NCI-H82 (cell line): ENCODE results near the gene SATB1.
"Not testable (repeated sequence)": the region's sequence is repeated elsewhere in the genome, so short reads cannot be mapped to it uniquely, and the experiment has no call there.

Experiments used
- DNase-seq: peaks from one replicate; lab custom pipeline; 2025; lab: John Stamatoyannopoulos, UW

SATB1 gene

DNA sequence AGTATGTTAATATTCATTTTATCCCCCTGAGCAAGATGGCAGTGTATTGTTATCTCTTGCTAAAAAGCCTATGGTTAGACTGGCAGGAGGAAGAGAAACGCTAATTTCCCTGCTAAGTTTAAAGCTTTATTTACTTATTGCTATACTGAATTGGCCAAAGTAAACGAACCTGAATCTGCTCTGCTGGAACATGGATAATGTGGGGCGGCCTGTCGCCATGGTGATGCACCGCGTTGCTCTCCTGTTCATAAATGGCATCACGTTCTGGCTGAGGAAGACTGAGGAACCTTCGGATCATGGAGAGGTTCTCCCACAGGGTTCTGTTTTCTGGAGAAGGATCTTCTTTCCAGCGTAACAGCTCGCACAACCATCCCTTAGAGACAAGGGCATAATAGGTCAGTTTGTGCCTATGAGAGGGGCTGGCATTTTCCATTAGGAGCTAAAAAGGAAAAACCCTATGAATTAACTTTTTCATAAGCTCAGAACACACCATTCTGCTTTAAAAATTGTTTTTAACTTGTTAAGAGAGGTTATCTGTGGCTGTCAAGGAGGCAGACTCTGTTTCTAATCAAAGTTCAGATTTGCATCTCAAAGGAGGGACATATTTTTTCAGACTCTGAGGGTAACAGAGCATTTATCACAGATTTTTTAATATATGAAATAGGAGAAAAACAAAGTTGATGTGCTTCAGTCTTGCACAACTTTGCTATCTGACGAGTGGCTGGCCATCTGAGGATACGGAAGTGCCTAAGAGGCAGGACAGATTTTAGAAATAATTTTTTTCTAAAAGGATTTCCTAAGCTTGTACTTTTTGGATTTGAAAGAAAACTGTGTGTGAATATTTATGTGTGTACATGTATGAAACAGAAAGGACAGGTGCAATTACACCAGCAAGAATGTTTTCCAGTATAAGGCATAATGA, 73.1 kb downstream of the SATB1 start:
- DNase-seq = no peak

DNA sequence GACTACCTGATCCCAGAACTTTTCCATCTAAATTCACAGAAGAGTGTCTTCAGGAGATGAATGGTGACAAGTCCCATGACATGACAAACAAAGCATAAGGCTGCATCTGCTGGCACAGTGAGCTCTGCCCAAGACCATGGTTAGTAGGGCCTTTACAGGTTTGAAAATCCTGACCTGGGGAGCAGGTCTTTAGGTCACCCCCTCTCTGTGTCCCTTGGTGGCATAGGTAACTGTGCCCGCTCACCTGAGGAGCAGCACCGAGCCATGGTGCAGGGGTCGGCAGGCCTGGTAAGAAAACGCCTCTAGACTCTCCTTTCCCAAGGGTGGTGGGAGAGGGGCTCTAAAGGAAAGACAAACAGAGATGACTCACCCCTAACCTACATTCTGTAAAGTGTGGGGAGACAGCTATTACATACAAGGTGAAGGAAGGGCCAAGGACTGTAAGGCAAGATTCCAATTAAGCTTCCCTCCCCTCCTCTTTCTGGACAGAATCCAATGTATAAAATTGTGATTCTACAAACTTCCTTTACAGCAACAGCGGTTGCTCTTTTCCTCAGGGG, 74.0 kb downstream of the SATB1 start:
- DNase-seq = no peak

DNA sequence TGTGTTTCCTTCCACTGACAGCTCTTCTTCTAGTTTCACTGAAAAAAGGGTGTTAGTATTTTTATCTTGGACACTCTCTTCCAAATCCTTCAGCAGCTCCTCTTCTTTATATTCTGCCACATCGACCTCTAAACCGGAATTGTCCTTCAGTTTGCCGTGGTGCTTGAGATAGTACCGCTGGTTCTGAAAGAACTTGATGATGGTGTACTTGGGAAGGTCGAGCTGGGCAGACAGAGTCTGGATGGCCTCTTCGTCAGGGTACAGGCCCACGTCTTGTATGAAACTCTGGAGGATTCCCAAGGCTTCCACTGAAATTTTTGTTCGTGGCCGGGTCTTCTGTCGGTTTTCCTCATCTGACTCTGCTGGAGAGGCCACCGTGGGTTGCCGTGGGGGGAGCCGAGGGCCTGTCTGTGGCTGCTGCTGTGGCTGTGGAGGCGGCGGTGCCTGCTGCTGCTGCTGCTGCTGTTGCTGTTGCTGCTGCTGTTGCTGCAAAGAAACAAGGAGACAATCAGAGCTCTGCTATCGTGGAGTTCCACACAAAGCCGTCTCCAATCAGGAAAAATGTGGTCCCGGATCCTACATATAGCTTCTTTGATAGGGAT, 75.8 kb downstream of the SATB1 start:
- DNase-seq = no peak

DNA sequence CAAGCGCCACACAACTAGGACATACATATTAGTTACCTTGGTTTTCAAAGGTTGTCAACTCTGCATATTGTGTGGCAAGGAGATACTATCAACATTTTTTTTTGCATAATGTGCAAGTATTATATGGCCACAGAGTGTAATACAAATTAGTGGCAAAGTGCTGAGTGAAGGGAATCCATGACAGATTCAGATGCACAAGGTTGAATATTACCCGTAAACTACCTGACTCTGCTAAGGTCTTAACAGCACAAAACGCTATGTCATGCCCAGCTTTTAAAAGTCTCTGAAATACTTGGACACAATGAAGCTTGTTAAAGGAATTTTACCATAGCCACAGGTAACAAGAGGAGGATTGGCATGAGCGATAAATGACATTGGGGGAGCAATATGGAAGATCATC, 79.0 kb downstream of the SATB1 start:
- DNase-seq = no peak

DNA sequence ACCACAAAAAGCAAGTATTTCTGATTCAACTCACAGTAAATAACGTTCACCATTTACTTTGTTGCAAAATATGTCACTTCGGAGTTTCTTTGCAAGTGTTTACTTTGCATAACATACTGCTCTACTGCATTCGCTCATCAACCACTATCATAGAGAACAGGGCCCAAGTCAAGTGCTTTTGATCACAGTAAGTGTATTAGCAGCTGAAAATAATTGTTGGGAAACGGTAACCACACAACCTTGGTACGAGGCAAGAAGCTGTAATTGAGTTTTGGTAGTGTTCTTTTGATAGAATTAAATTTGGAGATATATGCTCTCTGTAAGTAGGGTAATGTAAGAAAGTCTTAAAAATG, 80.1 kb downstream of the SATB1 start:
- no peak for DNase-seq

DNA sequence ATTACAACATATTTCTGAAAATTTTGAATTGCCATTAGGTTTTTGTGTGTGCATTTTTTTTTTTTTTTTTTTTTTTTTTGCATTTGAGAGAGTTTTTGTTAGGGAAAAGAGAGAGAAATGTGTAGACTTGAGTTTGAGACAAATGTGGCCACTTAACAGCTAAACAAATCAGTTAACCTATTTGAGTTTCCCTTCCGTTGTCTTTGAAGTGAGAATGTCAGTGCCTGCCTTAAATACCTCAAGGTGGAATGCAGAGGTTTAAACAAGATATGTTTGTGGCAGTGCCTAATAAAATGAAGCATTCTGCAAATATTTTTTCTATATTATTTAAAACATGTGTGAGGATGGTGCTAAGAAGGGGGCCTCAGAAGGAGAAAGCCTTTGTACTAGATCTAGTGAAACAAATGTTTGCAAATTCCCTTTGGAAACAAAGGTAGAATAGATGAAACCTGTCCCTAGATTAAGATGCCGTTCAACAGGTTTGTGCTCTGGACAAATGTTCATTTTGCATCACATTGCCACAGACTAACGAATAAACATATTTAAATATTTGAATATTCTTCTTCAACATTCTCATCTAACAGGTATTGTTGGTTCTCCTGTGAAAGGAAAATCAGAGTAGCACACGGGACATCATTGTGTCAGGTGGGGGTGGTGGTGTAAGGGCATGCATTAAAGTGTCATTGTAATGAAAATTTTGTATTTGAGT, 80.7 kb downstream of the SATB1 start:
- DNase-seq = no peak

DNA sequence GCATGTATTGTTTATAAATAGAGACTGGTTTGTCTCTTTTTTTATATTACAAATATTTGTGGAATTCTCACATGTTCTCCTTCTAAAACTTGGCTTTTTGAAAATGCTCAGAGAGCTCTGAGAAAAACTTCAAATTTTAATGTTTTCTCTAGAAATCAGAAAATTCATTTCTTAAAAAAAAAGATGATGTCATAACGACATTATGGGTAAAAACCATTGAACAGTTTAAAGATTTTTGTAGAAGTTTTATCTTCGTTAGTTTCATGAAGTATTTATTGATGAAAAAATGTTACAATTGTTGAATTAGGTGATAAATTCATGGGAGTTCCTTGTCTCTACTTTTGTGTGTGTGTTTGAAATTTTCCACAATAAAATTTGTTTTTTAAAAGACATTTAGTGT, 81.3 kb downstream of the SATB1 start:
- no peak for DNase-seq

DNA sequence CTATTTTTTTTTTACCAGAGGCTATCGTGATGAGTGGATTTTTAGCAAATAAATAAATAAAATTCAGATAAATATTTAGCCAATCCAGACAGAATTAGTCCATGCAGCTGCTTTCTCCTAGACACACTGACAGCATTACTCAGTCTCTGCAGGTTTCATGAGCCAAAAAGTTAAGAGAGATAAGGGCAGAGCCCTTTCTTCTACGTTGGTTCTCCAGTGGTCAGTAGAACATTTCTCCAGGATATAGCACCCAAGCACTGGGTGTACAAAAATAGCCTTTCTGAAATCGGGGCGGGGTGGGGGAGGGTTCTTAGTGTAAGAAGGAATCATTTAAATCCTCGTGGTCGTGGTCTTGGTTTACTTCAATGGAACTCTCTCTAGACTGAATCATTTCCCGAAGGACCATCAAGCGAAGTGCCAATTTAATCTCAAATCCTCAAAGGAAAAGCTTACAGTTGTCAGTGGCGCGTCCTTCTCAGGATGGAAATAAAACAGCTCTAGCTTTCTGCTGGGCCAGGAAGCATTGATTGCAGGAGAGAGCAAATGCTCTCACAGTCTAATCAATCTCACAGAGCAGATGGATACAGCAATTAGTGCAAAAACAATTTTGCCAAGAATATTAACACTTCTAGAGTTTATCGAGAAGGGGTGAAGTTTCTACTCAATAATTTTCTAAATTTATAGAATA, 86.2 kb downstream of the SATB1 start:
- DNase-seq = no peak

DNA sequence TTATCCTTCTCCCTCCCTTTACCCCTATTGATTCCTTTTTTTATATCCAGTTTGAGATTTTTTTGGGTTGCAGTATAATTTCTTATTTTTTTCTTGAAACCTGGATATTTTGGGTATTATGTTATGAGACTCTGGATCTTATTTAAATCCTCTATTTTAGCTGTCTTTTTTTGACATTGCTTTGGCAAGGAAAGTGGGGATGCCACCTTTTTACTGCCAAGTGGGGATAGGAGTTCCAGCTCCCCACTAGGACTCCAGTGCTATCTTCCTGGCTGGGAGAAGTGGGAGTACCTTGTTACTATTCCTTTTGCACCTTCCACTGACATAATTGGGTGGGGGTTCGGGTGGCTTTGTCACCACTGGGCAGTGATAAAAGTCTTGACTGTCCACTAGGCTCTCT, 87.9 kb downstream of the SATB1 start:
- DNase-seq = no peak

DNA sequence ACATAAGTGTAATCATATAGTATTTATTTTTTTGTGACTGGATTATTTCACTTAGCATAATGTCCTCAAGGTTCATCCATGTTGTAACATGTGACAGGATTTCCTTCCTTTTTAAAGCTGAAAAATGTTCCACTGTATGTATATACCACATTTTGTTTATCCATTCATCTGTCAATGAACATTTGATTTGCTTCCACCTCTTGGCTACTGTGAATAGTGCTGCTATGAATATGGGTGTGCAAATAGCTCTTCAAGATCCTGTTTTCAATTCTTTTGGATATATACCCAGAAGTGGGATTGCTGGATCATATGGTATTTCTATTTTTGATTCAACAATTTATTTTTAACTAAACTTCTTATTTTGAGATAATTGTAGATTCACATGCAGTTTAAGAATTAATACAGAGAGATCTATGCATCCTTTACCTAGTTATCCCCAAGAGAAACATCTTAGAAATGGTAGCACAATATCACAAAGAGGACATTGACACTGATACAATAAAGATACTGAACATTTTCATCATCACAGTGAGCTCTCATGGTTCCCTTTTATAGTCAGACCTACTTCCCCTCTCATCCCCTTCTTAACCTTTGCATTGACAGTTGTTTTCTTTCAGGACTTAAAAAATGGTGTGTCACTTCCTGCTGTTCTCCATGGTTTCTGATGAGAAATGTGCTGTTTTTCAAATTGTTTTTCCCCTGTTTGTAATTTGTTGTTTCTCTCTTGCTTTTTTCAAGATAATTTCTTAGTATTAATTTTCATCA, 90.1 kb downstream of the SATB1 start:
- no peak for DNase-seq

DNA sequence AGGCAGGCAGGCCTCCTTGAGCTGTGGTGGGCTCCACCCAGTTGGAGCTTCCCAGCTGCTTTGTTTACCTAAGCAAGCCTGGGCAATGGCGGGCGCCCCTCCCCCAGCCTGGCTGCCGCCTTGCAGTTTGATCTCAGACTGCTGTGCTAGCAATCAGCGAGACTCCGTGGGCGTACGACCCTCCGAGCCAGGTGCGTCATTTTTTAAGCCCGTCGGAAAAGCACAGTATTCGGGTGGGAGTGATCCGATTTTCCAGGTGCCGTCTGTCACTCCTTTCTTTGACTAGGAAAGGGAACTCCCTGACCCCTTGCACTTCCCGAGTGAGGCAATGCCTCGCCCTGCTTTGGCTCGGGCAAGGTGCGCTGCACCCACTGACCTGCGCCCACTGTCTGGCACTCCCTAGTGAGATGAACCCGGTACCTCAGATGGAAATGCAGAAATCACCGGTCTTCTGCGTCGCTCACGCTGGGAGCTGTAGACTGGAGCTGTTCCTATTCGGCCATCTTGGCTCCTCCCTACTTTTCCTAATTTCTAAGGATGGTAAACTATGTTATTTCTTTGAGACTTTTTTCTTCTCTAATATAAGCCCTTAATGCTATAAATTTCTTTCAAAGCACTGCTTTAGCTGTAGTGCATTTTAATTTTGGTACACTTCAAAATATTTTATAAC, 94.2 kb downstream of the SATB1 start:
- DNase-seq = not testable (repeated sequence)

DNA sequence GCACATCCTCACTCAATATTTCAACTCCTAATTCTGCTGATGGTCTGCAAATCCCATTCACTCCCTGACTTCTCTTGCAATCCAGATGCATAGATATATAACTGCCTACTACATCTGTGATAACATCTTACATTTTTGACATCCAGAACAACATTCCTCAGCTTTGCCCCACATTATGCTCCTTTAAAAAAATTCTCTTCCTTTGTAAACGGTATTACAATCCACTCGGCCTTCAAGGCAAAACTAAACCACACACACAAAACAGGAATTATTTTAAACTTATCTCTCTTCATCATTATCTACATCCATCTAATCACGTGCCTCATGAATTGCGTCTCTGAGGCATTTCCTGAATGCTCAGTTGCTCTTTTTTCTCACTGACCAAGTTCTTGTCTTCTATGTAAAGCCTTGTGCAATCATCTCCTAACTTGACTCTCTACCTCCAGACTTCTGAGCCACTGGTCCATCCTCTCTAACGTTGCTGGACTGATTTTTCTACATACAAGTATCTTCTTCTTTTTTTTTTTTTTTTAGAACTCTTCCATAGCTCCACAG, 117.0 kb downstream of the SATB1 start:
- no peak for DNase-seq

DNA sequence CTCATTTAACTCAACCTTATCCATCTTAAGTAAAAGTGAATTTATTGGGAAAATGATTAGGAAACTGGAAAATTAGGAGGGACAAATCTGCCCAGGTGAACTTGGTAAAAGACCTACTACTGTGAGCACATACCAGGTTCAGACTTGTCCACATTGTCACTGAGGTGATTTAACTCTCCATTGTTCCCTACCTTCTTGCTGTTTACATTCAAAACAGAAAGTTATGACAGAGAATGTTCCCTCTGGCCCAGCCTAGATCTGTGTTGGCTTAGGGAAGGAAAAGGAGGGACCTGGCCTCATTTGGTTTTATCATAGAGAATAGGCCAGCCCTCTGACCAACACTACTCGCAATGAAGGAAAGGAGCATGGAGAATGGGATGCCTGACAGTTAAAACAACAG, 117.6 kb downstream of the SATB1 start:
- DNase-seq = no peak

DNA sequence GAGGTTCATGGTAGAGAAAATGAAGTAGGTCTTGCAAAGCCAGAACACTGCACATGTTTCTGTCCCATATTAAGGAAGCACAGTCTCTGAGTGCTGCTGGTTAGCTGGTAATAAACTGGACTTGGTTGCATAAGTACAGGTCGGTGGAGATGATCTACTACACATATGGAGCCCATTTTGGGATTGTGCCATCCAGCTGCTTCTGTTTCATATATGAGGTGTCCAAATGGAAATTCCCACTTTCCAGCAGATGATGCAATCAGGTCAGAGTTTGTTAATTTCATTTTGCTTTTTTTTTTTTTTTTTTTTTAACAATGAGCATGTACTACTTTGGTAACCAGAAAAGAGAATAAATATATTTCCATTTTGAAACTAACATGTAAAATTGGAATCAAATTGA, 122.6 kb downstream of the SATB1 start:
- no peak for DNase-seq

DNA sequence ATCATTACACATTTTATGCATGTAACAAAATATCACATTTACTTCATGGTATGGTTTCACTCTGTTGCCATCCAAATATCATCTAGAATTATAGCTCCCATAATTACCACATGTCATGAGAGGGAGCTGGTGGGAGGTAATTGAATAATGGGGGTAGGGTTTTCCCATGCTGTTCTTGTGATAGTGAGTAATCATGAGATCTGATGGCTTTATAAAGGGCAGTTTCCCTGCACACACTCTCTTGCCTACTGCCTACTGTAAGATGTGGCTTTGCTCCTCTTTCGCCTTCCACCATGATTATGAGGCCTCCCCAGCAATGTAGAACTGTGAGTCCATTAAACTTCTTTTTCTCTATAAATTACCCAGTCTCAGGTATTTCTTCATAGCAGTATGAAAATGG, 123.4 kb downstream of the SATB1 start:
- DNase-seq = no peak

DNA sequence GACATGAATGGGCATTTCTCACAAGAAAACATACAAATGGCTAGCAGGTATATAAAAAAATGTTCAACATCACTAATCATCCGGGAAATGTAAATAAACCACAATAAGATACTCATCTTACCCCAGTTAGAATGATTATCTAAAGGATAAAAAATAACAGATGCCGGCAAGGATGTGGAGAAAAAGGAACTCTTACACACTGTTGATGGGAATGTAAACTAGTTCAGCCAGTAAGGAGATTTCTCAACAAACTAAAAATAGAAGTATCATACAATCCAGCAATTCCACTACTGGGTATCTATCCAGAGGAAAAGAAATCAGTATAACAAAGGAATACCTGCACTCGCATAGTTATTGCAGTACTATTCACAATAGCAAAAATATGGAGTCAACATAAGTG, 124.2 kb downstream of the SATB1 start:
- no peak for DNase-seq

DNA sequence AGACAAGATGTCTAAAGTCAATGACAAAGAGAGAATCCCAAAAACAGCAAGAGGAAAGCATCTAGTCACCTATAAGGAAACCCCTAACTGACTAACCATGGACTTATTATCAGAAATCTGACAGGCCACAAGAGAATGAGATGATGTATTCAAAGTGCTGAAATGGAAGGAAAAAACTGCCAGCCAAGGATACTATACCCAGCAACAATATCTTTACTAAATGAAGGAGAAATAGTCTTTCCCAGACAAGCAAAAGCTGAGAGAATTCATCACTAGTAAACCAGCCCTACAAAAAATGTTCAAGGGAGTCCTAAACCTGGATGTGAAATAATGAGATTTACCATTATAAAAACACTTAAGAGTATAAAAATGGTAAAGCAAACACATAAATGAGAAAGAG, 128.0 kb downstream of the SATB1 start:
- DNase-seq = no peak
